H9 (cell line): ENCODE measurements around the gene SULT1C3. TPM values are rescaled to one million over a fixed set of nuclear protein-coding genes. Genes with fewer than 3 reads are reported as not detected.

ENCODE experiments used
- DNase-seq: peaks from one replicate; pipeline ENCODE4 v3.0.0-alpha.2; 2017
- H2AFZ ChIP-seq: one replicate; pipeline ENCODE4 v1.6.1; 2013; ENCODE audit warnings: mild to moderate bottlenecking, low read length, control low read depth, moderate library complexity
- H2AK5ac ChIP-seq: 2 replicates; pipeline ENCODE4 v1.6.1; 2013; ENCODE audit warnings: low read length, control low read depth, mixed read lengths; ENCODE audit not compliant: insufficient read length
- H2BK120ac ChIP-seq: one replicate; pipeline ENCODE4 v1.6.1; 2013; ENCODE audit warnings: low read depth, mild to moderate bottlenecking, low read length, control low read depth, inconsistent platforms; ENCODE audit not compliant: poor library complexity, severe bottlenecking
- H2BK12ac ChIP-seq: 2 replicates; pipeline ENCODE4 v1.6.1; 2013; ENCODE audit warnings: low read length, control low read depth, mixed read lengths, low read depth; ENCODE audit not compliant: insufficient read length
- H2BK15ac ChIP-seq: 2 replicates; pipeline ENCODE4 v1.6.1; 2013; ENCODE audit warnings: low read depth, low read length, control low read depth
- H2BK20ac ChIP-seq: one replicate; pipeline ENCODE4 v1.6.1; 2013; ENCODE audit warnings: low read depth, mild to moderate bottlenecking, low read length, control low read depth, inconsistent platforms; ENCODE audit not compliant: poor library complexity, severe bottlenecking
- H2BK5ac ChIP-seq: 2 replicates; pipeline ENCODE4 v1.6.1; 2013; ENCODE audit warnings: low read length, control low read depth, mixed read lengths; ENCODE audit not compliant: insufficient read length
- H3K14ac ChIP-seq: 2 replicates; pipeline ENCODE4 v1.6.1; 2013; ENCODE audit warnings: low read length, control low read depth; ENCODE audit not compliant: insufficient read depth
- H3K18ac ChIP-seq: 2 replicates; pipeline ENCODE4 v1.6.1; 2013; ENCODE audit warnings: low read depth, mild to moderate bottlenecking, mixed read lengths, low read length, control low read depth; ENCODE audit not compliant: insufficient read length
- H3K23ac ChIP-seq: 2 replicates; pipeline ENCODE4 v1.6.1; 2013; ENCODE audit warnings: low read length, control low read depth, mixed read lengths, low read depth; ENCODE audit not compliant: insufficient read length
- H3K23me2 ChIP-seq: 2 replicates; pipeline ENCODE4 v1.6.1; 2013; ENCODE audit warnings: low read depth, mild to moderate bottlenecking, mixed read lengths, low read length, control low read depth; ENCODE audit not compliant: insufficient read length, poor library complexity, severe bottlenecking
- H3K27ac ChIP-seq: 2 replicates; pipeline ENCODE4 v1.5.1; 2013; ENCODE audit warnings: low read length, control low read depth, mixed read lengths, low read depth; ENCODE audit not compliant: insufficient read length
- H3K27me3 ChIP-seq: 2 replicates; pipeline ENCODE4 v1.6.1; 2013; ENCODE audit warnings: low read length, control low read depth, inconsistent platforms; ENCODE audit not compliant: insufficient read depth
- H3K4ac ChIP-seq: 2 replicates; pipeline ENCODE4 v1.6.1; 2013; ENCODE audit warnings: low read depth, mild to moderate bottlenecking, control low read depth, inconsistent platforms, low read length, moderate library complexity
- H3K4me1 ChIP-seq: 2 replicates; pipeline ENCODE4 v1.6.1; 2013; ENCODE audit warnings: low read length, control low read depth, inconsistent platforms; ENCODE audit not compliant: insufficient read depth
- H3K4me2 ChIP-seq: 2 replicates; pipeline ENCODE4 v1.6.1; 2013; ENCODE audit warnings: low read length, control low read depth, mixed read lengths; ENCODE audit not compliant: insufficient read length, insufficient read depth
- H3K56ac ChIP-seq: 2 replicates; pipeline ENCODE4 v1.6.1; 2013; ENCODE audit warnings: low read depth, mild to moderate bottlenecking, mixed read lengths, low read length, control low read depth; ENCODE audit not compliant: insufficient read length
- H3K79me1 ChIP-seq: 2 replicates; pipeline ENCODE4 v1.6.1; 2013; ENCODE audit warnings: low read depth, mild to moderate bottlenecking, moderate library complexity, low read length, control low read depth, inconsistent platforms; ENCODE audit not compliant: insufficient read depth, poor library complexity, severe bottlenecking
- H3K79me2 ChIP-seq: 2 replicates; pipeline ENCODE4 v1.6.1; 2013; ENCODE audit warnings: low read length, control low read depth, inconsistent platforms; ENCODE audit not compliant: insufficient read depth
- H3K9ac ChIP-seq: 2 replicates; pipeline ENCODE4 v1.6.1; 2013; ENCODE audit warnings: low read length, control low read depth, mixed read lengths; ENCODE audit not compliant: insufficient read length; ENCODE audit errors: extremely low read depth
- H3K9me3 ChIP-seq: one replicate; pipeline ENCODE4 v1.6.1; 2013; ENCODE audit warnings: low read depth, low read length, inconsistent platforms; ENCODE audit not compliant: control insufficient read depth
- H3T11ph ChIP-seq: one replicate; pipeline ENCODE4 v1.6.1; 2013; ENCODE audit warnings: mild to moderate bottlenecking, low read length, control low read depth, inconsistent platforms
- H4K20me1 ChIP-seq: one replicate; pipeline ENCODE4 v1.6.1; 2013; ENCODE audit not compliant: control insufficient read depth, insufficient read length, insufficient read depth
- H4K5ac ChIP-seq: 2 replicates; pipeline ENCODE4 v1.6.1; 2013; ENCODE audit warnings: low read depth, mild to moderate bottlenecking, mixed read lengths, low read length, control low read depth; ENCODE audit not compliant: insufficient read length
- H4K8ac ChIP-seq: replicated peaks from 2 replicates; pipeline ENCODE4 v1.6.1; 2013; ENCODE audit warnings: low read length, control low read depth, mixed read lengths, low read depth; ENCODE audit not compliant: insufficient read length
- H4K91ac ChIP-seq: 2 replicates; pipeline ENCODE4 v1.6.1; 2013; ENCODE audit warnings: low read depth, mild to moderate bottlenecking, moderate library complexity, mixed read lengths, low read length, control low read depth; ENCODE audit not compliant: insufficient read length
- H3K27ac Mint-ChIP-seq, 3 experiments: 2 replicates in 2 of 3; 3 replicates in 1 of 3; pipeline ENCODE4 v1.8.0; 2020 to 2021; ENCODE audit warnings: mixed read lengths in 3 of 3, mild to moderate bottlenecking in 1 of 3, moderate library complexity in 1 of 3
- H3K27me3 Mint-ChIP-seq: 2 replicates; pipeline ENCODE4 v1.8.0; 2021; ENCODE audit warnings: low read depth, mild to moderate bottlenecking, moderate library complexity, mixed read lengths
- H3K36me3 Mint-ChIP-seq, 3 experiments: 2 replicates in 2 of 3; 3 replicates in 1 of 3; pipeline ENCODE4 v1.8.0; 2020 to 2021; ENCODE audit warnings: low read depth in 3 of 3, mixed read lengths in 3 of 3; ENCODE audit not compliant: insufficient read depth in 1 of 3
- H3K4me1 Mint-ChIP-seq, 2 experiments: 2 replicates each; pipeline ENCODE4 v1.8.0; 2020; ENCODE audit warnings: mixed read lengths in 2 of 2
- H3K4me3 Mint-ChIP-seq, 2 experiments: 2 replicates in 1 of 2; 3 replicates in 1 of 2; pipeline ENCODE4 v1.8.0; 2020 to 2021; ENCODE audit warnings: mild to moderate bottlenecking in 2 of 2, mixed read lengths in 2 of 2, moderate library complexity in 1 of 2
- H3K9me3 Mint-ChIP-seq, 2 experiments: 2 replicates in 1 of 2; 3 replicates in 1 of 2; pipeline ENCODE4 v1.8.0; 2020; ENCODE audit warnings: mild to moderate bottlenecking in 2 of 2, mixed read lengths in 2 of 2, moderate library complexity in 1 of 2
- total RNA-seq: library from RNA; stranded (reverse); gene quantifications from 2 replicates; pipeline ENCODE4 v1.2.1, GENCODE V29; 2021
- TF ChIP-seq, protein P1 (sequence below): fragments of 200-600 bp; sonication (generic); conservative IDR thresholded peaks from 3 replicates; pipeline ENCODE4 v1.8.0; 2021; ENCODE audit warnings: antibody characterized with exemption, mild to moderate bottlenecking

Gene SULT1C3
- total RNA-seq, 1 experiment from 2014 or later, result not detected

DNA sequence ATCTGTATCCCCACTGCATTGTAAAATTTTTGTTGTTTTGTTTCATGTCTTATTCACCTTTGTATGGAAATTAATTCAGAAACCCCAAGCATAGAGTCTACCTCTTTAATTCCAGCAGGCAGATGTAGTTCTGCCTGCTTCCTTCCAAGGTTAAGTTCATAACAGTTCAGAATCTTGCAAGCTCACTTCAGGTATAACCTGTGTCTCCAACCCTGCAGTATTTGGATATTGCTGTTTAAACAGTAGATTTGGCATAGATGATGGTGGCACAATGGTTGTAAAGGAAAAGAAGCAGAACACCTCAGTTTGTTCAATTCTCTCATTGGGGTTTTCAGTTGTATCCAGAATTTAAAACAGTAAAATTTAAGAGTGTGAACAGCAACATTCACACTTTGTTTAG lies 70.1 kb downstream of the SULT1C3 start:
- no peak overlapping the region for H3T11ph ChIP-seq
- H3K9me3 Mint-ChIP-seq, result peaks cover 3 to 4% of the 10 kb centered on the region in 2 experiments; a peak in 2 of 5 replicates
- H2AK5ac ChIP-seq, result no peak overlapping the region
- no peaks in the 10 kb centered on the region for H3K79me1 ChIP-seq
- H2BK5ac ChIP-seq, result no peak overlapping the region
- H2BK15ac ChIP-seq, result no peak overlapping the region
- no peak overlapping the region for H2AFZ ChIP-seq
- no peaks in the 10 kb centered on the region for H4K20me1 ChIP-seq
- peaks cover under 1 to 1% of the 10 kb centered on the region in 2 experiments; a peak in 3 of 4 replicates for H3K4me1 Mint-ChIP-seq
- no peak overlapping the region for H3K9ac ChIP-seq
- TF ChIP-seq, protein P1, sequence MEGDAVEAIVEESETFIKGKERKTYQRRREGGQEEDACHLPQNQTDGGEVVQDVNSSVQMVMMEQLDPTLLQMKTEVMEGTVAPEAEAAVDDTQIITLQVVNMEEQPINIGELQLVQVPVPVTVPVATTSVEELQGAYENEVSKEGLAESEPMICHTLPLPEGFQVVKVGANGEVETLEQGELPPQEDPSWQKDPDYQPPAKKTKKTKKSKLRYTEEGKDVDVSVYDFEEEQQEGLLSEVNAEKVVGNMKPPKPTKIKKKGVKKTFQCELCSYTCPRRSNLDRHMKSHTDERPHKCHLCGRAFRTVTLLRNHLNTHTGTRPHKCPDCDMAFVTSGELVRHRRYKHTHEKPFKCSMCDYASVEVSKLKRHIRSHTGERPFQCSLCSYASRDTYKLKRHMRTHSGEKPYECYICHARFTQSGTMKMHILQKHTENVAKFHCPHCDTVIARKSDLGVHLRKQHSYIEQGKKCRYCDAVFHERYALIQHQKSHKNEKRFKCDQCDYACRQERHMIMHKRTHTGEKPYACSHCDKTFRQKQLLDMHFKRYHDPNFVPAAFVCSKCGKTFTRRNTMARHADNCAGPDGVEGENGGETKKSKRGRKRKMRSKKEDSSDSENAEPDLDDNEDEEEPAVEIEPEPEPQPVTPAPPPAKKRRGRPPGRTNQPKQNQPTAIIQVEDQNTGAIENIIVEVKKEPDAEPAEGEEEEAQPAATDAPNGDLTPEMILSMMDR, result no peak
- H3K4me1 ChIP-seq, result no peaks in the 10 kb centered on the region
- no peak for DNase-seq
- H3K4me3 Mint-ChIP-seq, result no peak overlapping the region
- no peak overlapping the region for H3K18ac ChIP-seq
- no peak overlapping the region for H2BK120ac ChIP-seq
- no peak overlapping the region for H3K56ac ChIP-seq
- H2BK20ac ChIP-seq, result no peak overlapping the region
- H3K23me2 ChIP-seq, result peaks cover 3% of the 10 kb centered on the region
- H3K27ac Mint-ChIP-seq, result no peak overlapping the region
- no peaks in the 10 kb centered on the region for H3K79me2 ChIP-seq
- no peak overlapping the region for H2BK12ac ChIP-seq
- H3K4ac ChIP-seq, result no peak overlapping the region
- H3K23ac ChIP-seq, result no peak overlapping the region
- no peak overlapping the region for H3K4me2 ChIP-seq
- no peak overlapping the region for H4K8ac ChIP-seq
- no peaks in the 10 kb centered on the region for H3K9me3 ChIP-seq
- H3K36me3 Mint-ChIP-seq, result peaks cover 0 to 11% (median 6%) of the 10 kb centered on the region in 3 experiments; a peak in 4 of 7 replicates
- no peaks in the 10 kb centered on the region; the same call in 1 of the 2 replicates for H3K27me3 Mint-ChIP-seq
- H3K14ac ChIP-seq, result no peak overlapping the region
- no peak overlapping the region for H4K91ac ChIP-seq
- H3K27me3 ChIP-seq, result no peaks in the 10 kb centered on the region
- no peak overlapping the region for H4K5ac ChIP-seq
- H3K27ac ChIP-seq, result no peak overlapping the region

Other genes starting within 250 kb of the SULT1C3 start
- 1.6 and 2.2 TPM in 2 replicates for gene SULT1C2, start 48.9 kb downstream of the SULT1C3 start, total RNA-seq
- gene SULT1C4, start 138.0 kb downstream of the SULT1C3 start, total RNA-seq, result 0.86 and 0.96 TPM in 2 replicates
- 46.7 and 53.3 TPM in 2 replicates for gene GCC2, start 209.2 kb downstream of the SULT1C3 start, total RNA-seq